HG02623 (cell line): ENCODE results near the gene PAPPA.

ENCODE experiments used
- ATAC-seq: cut with Tn5 transposase; IDR thresholded peaks from one replicate; pipeline ENCODE4 v1.9.1; 2021; ENCODE audit warnings: moderate library complexity; ENCODE audit not compliant: unreplicated experiment

Gene PAPPA

GRCh38 chr9:116450378-116451139, 297.0 kb downstream of the PAPPA start:
- ATAC-seq, result peak; percentile 93

- ATAC-seq, result no peak
Measured at GRCh38 chr9:116451500-116452115, 298.0 kb downstream of the PAPPA start.
